GM21737 (cell line): ENCODE data around the gene SH3GL1.

ENCODE experiments used
- ATAC-seq: cut with Tn5 transposase; IDR thresholded peaks from one replicate; pipeline ENCODE4 v1.9.1; 2021; ENCODE audit warnings: mild to moderate bottlenecking, moderate library complexity; ENCODE audit not compliant: unreplicated experiment

Gene SH3GL1

GRCh38 chr19:4376991-4377781, 23.2 kb downstream of the SH3GL1 start:
- no peak for ATAC-seq

GRCh38 chr19:4376671-4376990, 23.7 kb downstream of the SH3GL1 start:
- no peak for ATAC-seq

- no peak for ATAC-seq
Measured at GRCh38 chr19:4376028-4376670, 24.2 kb downstream of the SH3GL1 start.

GRCh38 chr19:4375164-4376027, 25.0 kb downstream of the SH3GL1 start:
- peak; percentile 42 for ATAC-seq

GRCh38 chr19:4374498-4375163, 25.7 kb downstream of the SH3GL1 start:
- ATAC-seq = no peak

- no peak for ATAC-seq
Measured at GRCh38 chr19:4373601-4374497, 26.5 kb downstream of the SH3GL1 start.

- ATAC-seq = no peak
Measured at GRCh38 chr19:4373013-4373367, 27.4 kb downstream of the SH3GL1 start.

- ATAC-seq = no peak
Measured at GRCh38 chr19:4372165-4373012, 28.0 kb downstream of the SH3GL1 start.

GRCh38 chr19:4371247-4372164, 28.8 kb downstream of the SH3GL1 start:
- no peak for ATAC-seq

GRCh38 chr19:4370418-4371041, 29.8 kb downstream of the SH3GL1 start:
- ATAC-seq = no peak

GRCh38 chr19:4369888-4370260, 30.5 kb downstream of the SH3GL1 start:
- ATAC-seq = peak; percentile 30

- peak; percentile 41 for ATAC-seq
Measured at GRCh38 chr19:4369109-4369887, 31.0 kb downstream of the SH3GL1 start.

GRCh38 chr19:4368128-4368820, 32.1 kb downstream of the SH3GL1 start:
- ATAC-seq = no peak

- ATAC-seq = no peak
Measured at GRCh38 chr19:4367781-4368127, 32.6 kb downstream of the SH3GL1 start.

- no peak for ATAC-seq
Measured at GRCh38 chr19:4367336-4367723, 33.0 kb downstream of the SH3GL1 start.

- ATAC-seq = no peak
Measured at GRCh38 chr19:4366666-4367335, 33.5 kb downstream of the SH3GL1 start.
